Measurements from ENCODE around the gene FARS2.

- TF ChIP-seq EZH2phosphoT487 (IDR thresholded peaks at IDR 0.05; ENCODE audit: borderline replicate concordance, low read depth, low read length) (no peak), CTCF (conservative IDR thresholded peaks at IDR 0.05; ENCODE audit: low read length) (no peak)
These were observed 45.7 kb downstream of the FARS2 start for GRCh38 chr6:5307058-5307457.
